Measurements from ENCODE around the gene NFKB2. TPM values are rescaled to one million over a fixed set of nuclear protein-coding genes. Genes with fewer than 3 reads are reported as not detected.

Gene NFKB2
- total and polyA plus RNA-seq, 2 of the 4 experiments (the other 2 are of a cell fraction) = 16.1 to 32.3 TPM

- intact Hi-C loops (cut with micrococcal nuclease) = no loop called here
- H3K9me1 ChIP-seq (ENCODE audit: insufficient read depth, low read length) = peaks cover 11% of the 10 kb centered on the region; the same call in 1 of the 2 replicates
- peak overlapping the region; percentile 83 for H2AK5ac ChIP-seq (ENCODE audit: low read depth, low read length)
- H3K4me1 ChIP-seq (ENCODE audit: control insufficient read depth, insufficient read depth, low read length) = peaks cover 8% of the 10 kb centered on the region; the same call in 1 of the 2 replicates
- H2BK5ac ChIP-seq (ENCODE audit: low read depth, low read length, poor library complexity, severe bottlenecking) = no peak overlapping the region
- peak overlapping the region; percentile 49; the same call in 1 of the 2 replicates for H4K91ac ChIP-seq (ENCODE audit: insufficient read depth, low read depth, low read length)
- peak overlapping the region; percentile 52 for H3K4ac ChIP-seq (ENCODE audit: low read depth, low read length)
- TF ChIP-seq MAZ (IDR thresholded peaks at IDR 0.05; ENCODE audit: borderline replicate concordance, low read depth, low read length) (0 out of 2 replicates have a peak, but pooled peaks have one; percentile 27), POLR2A (IDR thresholded peaks at IDR 0.05; ENCODE audit: low read depth, low read length) (peak; percentile 14; the same call in 1 of the 2 replicates), MAFK (IDR thresholded peaks at IDR 0.05; ENCODE audit: low read depth, low read length) (no peak), RFX5 (IDR thresholded peaks at IDR 0.05; ENCODE audit: low read depth, low read length) (no peak), USF2 (IDR thresholded peaks at IDR 0.05; ENCODE audit: low read depth, low read length) (no peak), MXI1 (IDR thresholded peaks at IDR 0.05; ENCODE audit: borderline replicate concordance, low read depth, low read length) (no peak)
- H3K4me3 ChIP-seq (ENCODE audit: insufficient read depth, low read depth, low read length) = peak overlapping the region; percentile 80
- no peak overlapping the region for H4K5ac ChIP-seq (ENCODE audit: low read depth, low read length)
- peak overlapping the region; percentile 41; the same call in 1 of the 2 replicates for H2BK20ac ChIP-seq (ENCODE audit: low read depth, low read length)
- H3K4me2 ChIP-seq (ENCODE audit: low read depth, low read length) = peak overlapping the region; percentile 78
- H3K79me1 ChIP-seq (ENCODE audit: low read depth in 1 of 2, low read length in 2 of 2) = peaks cover 0 to 4% of the 10 kb centered on the region in 2 experiments; a peak in 1 of 4 replicates
- peak overlapping the region; percentile 89 for H2AFZ ChIP-seq (replicated peaks; ENCODE audit: low read length, poor library complexity)
- H3K36me3 ChIP-seq (ENCODE audit: control insufficient read depth, insufficient read depth, low read length) = no peaks in the 10 kb centered on the region
- H4K20me1 ChIP-seq (ENCODE audit: insufficient read depth, low read length) = no peaks in the 10 kb centered on the region; the same call in 1 of the 2 replicates
- BruUV-seq (replicated peaks) = no TSS peak
- in situ Hi-C loops (cut with MboI; ENCODE audit: low sequenced_read_pairs) = no loop called here
- H3K14ac ChIP-seq (replicated peaks; ENCODE audit: low read depth, low read length) = 0 out of 2 replicates have a peak overlapping the region, but pooled peaks have one; percentile 52
- no peak overlapping the region; the same call in 1 of the 2 replicates for H3K56ac ChIP-seq (ENCODE audit: extremely low read depth, insufficient read depth, low read length)
- ChIA-PET POLR2A (ENCODE audit: unreplicated experiment) (no interaction called here), CTCF (interaction anchor here (1.2 kb wide), 1 partner anchor 14 kb away, joined by 3 read pairs; no protein-coding TSS in a partner anchor)
- dilution Hi-C loops (cut with HindIII; ENCODE audit: low sequenced_read_pairs, unreplicated experiment) = no loop called here
- H2BK120ac ChIP-seq (ENCODE audit: low read depth, low read length) = no peak overlapping the region
- peaks cover 48% of the 10 kb centered on the region for H3K27me3 ChIP-seq (ENCODE audit: control insufficient read depth, insufficient read depth, low read length)
- H3K18ac ChIP-seq (ENCODE audit: low read depth, low read length) = no peak overlapping the region
- DNase-seq (peak; percentile 44), ATAC-seq (ENCODE audit: low read depth) (peak; percentile 76)
- H4K8ac ChIP-seq (ENCODE audit: low read depth in 2 of 2, low read length in 2 of 2) = peak overlapping the region; percentile 23 to 66; a peak in 3 of 4 replicates
- H3K9ac ChIP-seq (ENCODE audit: low read depth, low read length) = peak overlapping the region; percentile 42
- H2AK9ac ChIP-seq (replicated peaks; ENCODE audit: low read depth, low read length, poor library complexity) = peak overlapping the region; percentile 85
- WGBS, 2 experiments (ENCODE audit: extremely low coverage in 2 of 2, insufficient read length in 1 of 2) = 1% methylated on average over 63 of the region's 103 CpGs; no CpG with 5 or more reads in 1 of the 2 experiments
- H3K23ac ChIP-seq (ENCODE audit: low read depth, low read length) = peak overlapping the region; percentile 71; the same call in 1 of the 2 replicates
- 0 out of 3 replicates have a peak overlapping the region, but pooled peaks have one; percentile 28 for H2BK15ac ChIP-seq (ENCODE audit: low read depth, low read length)
- no peaks in the 10 kb centered on the region for H3K9me3 ChIP-seq (ENCODE audit: control insufficient read depth, insufficient read depth, low read length)
- H3K27ac ChIP-seq (ENCODE audit: insufficient read depth, low read length) = peak overlapping the region; percentile 8
These were observed 13.5 kb downstream of the NFKB2 start for GRCh38 chr10:102408728-102409603.

Data from IMR-90 (cell line).